Adrenal gland (tissue), 5 donors: ENCODE results near the gene SPINK4.

ENCODE experiments used
- CTCF ChIP-seq, 6 experiments: fragments of 450-650 bp in 4 of 6; fragments of 200-600 bp in 2 of 6; sonication (generic) in 1 of 6; IDR thresholded peaks; 1 replicate in 5 of 6; 2 replicates in 1 of 6; pipeline versions ENCODE4 v1.5.1 to v1.8.0; 2016 to 2021; ENCODE audit warnings: antibody characterized with exemption in 6 of 6, mild to moderate bottlenecking in 2 of 6, moderate library complexity in 1 of 6
- POLR2A ChIP-seq, 2 donors: fragments of 450-650 bp; IDR thresholded peaks; one replicate each; pipeline ENCODE4 v1.6.1; 2017; ENCODE audit warnings: antibody characterized with exemption in 2 of 2, mild to moderate bottlenecking in 2 of 2, moderate library complexity in 1 of 2
- donor health status: DM: no; HTN: no; CAD: no.

DNA sequence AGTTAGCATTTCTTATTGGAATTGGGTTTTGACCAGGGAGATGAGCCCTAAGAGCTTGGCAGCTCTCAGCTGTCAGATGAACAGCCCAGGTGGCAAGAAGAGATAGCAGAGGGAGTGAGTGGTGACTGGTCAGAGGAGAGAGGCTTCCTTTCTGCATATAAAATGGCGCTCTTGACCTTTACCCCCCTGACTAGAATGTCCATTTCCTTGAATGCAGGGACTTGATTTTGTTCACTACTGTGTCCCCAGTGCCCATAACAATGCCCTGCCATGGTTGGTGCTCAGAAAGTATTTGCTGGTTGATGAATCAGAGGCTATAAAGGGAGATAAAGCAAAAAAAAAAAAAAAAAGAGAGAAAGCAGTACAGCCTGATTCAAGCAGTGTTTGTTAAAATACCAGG, 32.1 kb downstream of the SPINK4 start:
- TF ChIP-seq CTCF (IDR thresholded peaks at IDR 0.05) (no peak), POLR2A (IDR thresholded peaks at IDR 0.05) (no peak)
